ENCODE results near the gene KCND2. TPM values are rescaled to one million over a fixed set of nuclear protein-coding genes. Genes with fewer than 3 reads are reported as not detected.

The KCND2 gene
- total and polyA plus RNA-seq, 2 of the 8 experiments (the other 6 are each of a cell fraction or from before 2014, with no cell fraction given) = 4.6 to 7.7 TPM

- Histone ChIP-seq H2BK5ac (ENCODE audit: low read depth, low read length) (no peak overlapping the region), H3K4me1 (replicated peaks in 1 of 4; ENCODE audit: control insufficient read depth in 3 of 4, insufficient read depth in 4 of 4, low read length in 3 of 4) (peaks cover 0 to 2% (median 0%) of the 10 kb centered on the region in 4 experiments; a peak in 3 of 7 replicates), H3K4ac (replicated peaks; ENCODE audit: insufficient read length, low read depth, low read length) (no peak overlapping the region), H2AK5ac (ENCODE audit: low read depth, low read length) (no peak overlapping the region), H4K8ac (ENCODE audit: extremely low read depth, insufficient read depth, low read length) (no peak overlapping the region), H3K4me3 (ENCODE audit: extremely low read depth in 1 of 4, insufficient read depth in 2 of 4, low read depth in 3 of 4, low read length in 4 of 4) (no peak overlapping the region), H2BK20ac (ENCODE audit: low read length) (no peak overlapping the region), H3K36me3 (ENCODE audit: control insufficient read depth in 2 of 4, insufficient read depth in 4 of 4, low read length in 3 of 4) (no peaks in the 10 kb centered on the region), H3K27me3 (replicated peaks in 1 of 4; ENCODE audit: control insufficient read depth in 3 of 4, extremely low read depth in 1 of 4, insufficient read depth in 3 of 4, low read length in 3 of 4) (peaks cover 0 to 1% (median 0%) of the 10 kb centered on the region in 4 experiments; a peak in 1 of 7 replicates), H3K4me2 (ENCODE audit: insufficient read depth in 1 of 2, low read depth in 2 of 2, low read length in 2 of 2) (no peak overlapping the region), H3K56ac (replicated peaks; ENCODE audit: insufficient read length, low read depth, low read length) (no peak overlapping the region), H3K9ac (replicated peaks in 1 of 4; ENCODE audit: extremely low read depth in 1 of 4, low read depth in 3 of 4, low read length in 3 of 4) (no peak overlapping the region), H4K91ac (replicated peaks; ENCODE audit: insufficient read length, low read length) (no peak overlapping the region), H3K9me3 (ENCODE audit: insufficient read depth in 2 of 2, low read depth in 1 of 2, low read length in 1 of 2) (no peaks in the 10 kb centered on the region), H2BK12ac (ENCODE audit: low read depth, low read length) (no peak overlapping the region), H3K18ac (ENCODE audit: extremely low read depth, low read length) (no peak overlapping the region), H3K79me1 (ENCODE audit: low read depth, low read length) (no peaks in the 10 kb centered on the region), H2AFZ (ENCODE audit: low read length) (no peak overlapping the region), H4K5ac (ENCODE audit: insufficient read length, low read depth, low read length) (no peak overlapping the region), H2BK15ac (ENCODE audit: low read length) (no peak overlapping the region), H3K14ac (ENCODE audit: insufficient read length) (no peak overlapping the region), H3K27ac (ENCODE audit: low read depth, low read length) (no peak overlapping the region), H3K23me2 (ENCODE audit: low read depth, low read length) (no peaks in the 10 kb centered on the region), H3K23ac (ENCODE audit: insufficient read length) (no peak overlapping the region), H3K79me2 (ENCODE audit: control insufficient read depth in 1 of 2, insufficient read depth in 2 of 2, low read length in 2 of 2) (no peaks in the 10 kb centered on the region), H2BK120ac (replicated peaks; ENCODE audit: low read depth, low read length) (no peak overlapping the region), H4K20me1 (replicated peaks in 1 of 2; ENCODE audit: control insufficient read depth in 1 of 2, insufficient read depth in 2 of 2, low read length in 2 of 2) (no peaks in the 10 kb centered on the region)
- FAIRE-seq (no peak), DNase-seq (ENCODE audit: low read depth in 1 of 2, low spot score in 2 of 2) (no peak)
- ChIA-PET CTCF (ENCODE audit: partially characterized antibody) (no interaction called here), POLR2A (ENCODE audit: partially characterized antibody) (no interaction called here)
- 89% methylated on average over 3 of the region's 3 CpGs; no CpG with 5 or more reads in 1 of the 2 experiments for WGBS, 2 experiments (ENCODE audit: extremely low coverage in 1 of 2, insufficient coverage in 1 of 2, insufficient read length in 1 of 2, insufficient replicate concordance in 2 of 2, low coverage in 1 of 2, low lambda C conversion rate in 2 of 2, missing lambda C conversion rate in 1 of 2)
- TF ChIP-seq MAX (IDR thresholded peaks at IDR 0.05) = no peak
- no peak for TF ChIP-seq JUND (IDR thresholded peaks at IDR 0.05; ENCODE audit: low read length)
- no peak for TF ChIP-seq BCL11A (IDR thresholded peaks at IDR 0.05; ENCODE audit: low read depth in 2 of 2, low read length in 2 of 2)
- TF ChIP-seq RFX5 (IDR thresholded peaks at IDR 0.05; ENCODE audit: borderline replicate concordance, low read depth, low read length) = no peak
- TF ChIP-seq SP2 (IDR thresholded peaks at IDR 0.05; ENCODE audit: low read length) = no peak
- no peak for TF ChIP-seq GTF2F1 (IDR thresholded peaks at IDR 0.05; ENCODE audit: borderline replicate concordance, low read depth, low read length)
- TF ChIP-seq SAP30 (IDR thresholded peaks at IDR 0.05; ENCODE audit: insufficient read depth, insufficient replicate concordance, low read length) = no peak
- no peak for TF ChIP-seq SIX5 (IDR thresholded peaks at IDR 0.05; ENCODE audit: low read depth, low read length)
Observed at GRCh38 chr7:120714945-120715344, 442.0 kb downstream of the KCND2 start.
